Measurements from ENCODE around the gene ADM2.

ADM2 gene

GRCh38 chr22:50445880-50446707, 35.2 kb upstream of the ADM2 start:
- DNase-seq, result no peak

- no peak for DNase-seq
Observed at GRCh38 chr22:50446708-50447575, 34.4 kb upstream of the ADM2 start.

GRCh38 chr22:50447576-50448551, 33.5 kb upstream of the ADM2 start:
- no peak for DNase-seq

GRCh38 chr22:50452649-50453048, 28.7 kb upstream of the ADM2 start:
- no peak for DNase-seq

GRCh38 chr22:50454556-50455075, 26.7 kb upstream of the ADM2 start:
- no peak for DNase-seq

- DNase-seq, result no peak
Observed at GRCh38 chr22:50455201-50455600, 26.1 kb upstream of the ADM2 start.

GRCh38 chr22:50456026-50456425, 25.3 kb upstream of the ADM2 start:
- DNase-seq, result no peak

GRCh38 chr22:50456466-50457234, 24.7 kb upstream of the ADM2 start:
- no peak for DNase-seq

GRCh38 chr22:50459016-50459415, 22.3 kb upstream of the ADM2 start:
- no peak for DNase-seq

- no peak for DNase-seq
Observed at GRCh38 chr22:50459496-50460140, 21.7 kb upstream of the ADM2 start.

- no peak for DNase-seq
Observed at GRCh38 chr22:50460938-50461337, 20.4 kb upstream of the ADM2 start.

- no peak for DNase-seq
Observed at GRCh38 chr22:50461536-50461935, 19.8 kb upstream of the ADM2 start.

GRCh38 chr22:50461979-50462540, 19.3 kb upstream of the ADM2 start:
- DNase-seq, result no peak

GRCh38 chr22:50463188-50463900, 18.0 kb upstream of the ADM2 start:
- DNase-seq, result no peak

GRCh38 chr22:50464451-50464850, 16.9 kb upstream of the ADM2 start:
- DNase-seq, result no peak

GRCh38 chr22:50465066-50465930, 16.0 kb upstream of the ADM2 start:
- no peak for DNase-seq

GRCh38 chr22:50467341-50467740, 14.0 kb upstream of the ADM2 start:
- no peak for DNase-seq

- no peak for DNase-seq
Observed at GRCh38 chr22:50467773-50468440, 13.4 kb upstream of the ADM2 start.

GRCh38 chr22:50468626-50469025, 12.7 kb upstream of the ADM2 start:
- no peak for DNase-seq
